Nucleus accumbens (tissue), 56 donors: ENCODE results near the gene TLDC2.
"Not testable (repeated sequence)": the region's sequence is repeated elsewhere in the genome, so short reads cannot be mapped to it uniquely, and the experiment has no call there.

Experiments
- DNase-seq, 56 donors: peaks; one replicate each; lab custom pipeline; 2025; lab: John Stamatoyannopoulos, UW

The TLDC2 gene

GRCh38 chr20:36893801-36894200 is 17.9 kb downstream of the TLDC2 start:
- no peak for DNase-seq

GRCh38 chr20:36895036-36895435 is 19.1 kb downstream of the TLDC2 start:
- no peak for DNase-seq

GRCh38 chr20:36904690-36905089 is 28.8 kb downstream of the TLDC2 start:
- DNase-seq = no peak

- DNase-seq = not testable (repeated sequence)
Measured at GRCh38 chr20:36905566-36905965, 29.6 kb downstream of the TLDC2 start.

- DNase-seq = not testable (repeated sequence)
Measured at GRCh38 chr20:36906086-36906485, 30.1 kb downstream of the TLDC2 start.

- no peak for DNase-seq
Measured at GRCh38 chr20:36908603-36909002, 32.7 kb downstream of the TLDC2 start.

- no peak for DNase-seq
Measured at GRCh38 chr20:36916199-36916598, 40.3 kb downstream of the TLDC2 start.

GRCh38 chr20:36917240-36917639 is 41.3 kb downstream of the TLDC2 start:
- no peak for DNase-seq

GRCh38 chr20:36917943-36918342 is 42.0 kb downstream of the TLDC2 start:
- no peak for DNase-seq

- peak in 10 of 56 donors; percentile 1 to 34 (median 8) for DNase-seq
Measured at GRCh38 chr20:36919715-36920333, 43.9 kb downstream of the TLDC2 start.

- DNase-seq = no peak
Measured at GRCh38 chr20:36920334-36920730, 44.4 kb downstream of the TLDC2 start.

GRCh38 chr20:36924167-36925045 is 48.5 kb downstream of the TLDC2 start:
- DNase-seq = no peak

GRCh38 chr20:36925234-36925633 is 49.3 kb downstream of the TLDC2 start:
- no peak for DNase-seq

GRCh38 chr20:36926653-36927200 is 50.8 kb downstream of the TLDC2 start:
- DNase-seq = no peak

GRCh38 chr20:36927704-36928103 is 51.8 kb downstream of the TLDC2 start:
- no peak for DNase-seq

GRCh38 chr20:36929290-36929689 is 53.4 kb downstream of the TLDC2 start:
- no peak for DNase-seq

- no peak for DNase-seq
Measured at GRCh38 chr20:36929691-36930090, 53.8 kb downstream of the TLDC2 start.

- not testable (repeated sequence) for DNase-seq
Measured at GRCh38 chr20:36932067-36932466, 56.1 kb downstream of the TLDC2 start.

GRCh38 chr20:36932476-36933426 is 56.8 kb downstream of the TLDC2 start:
- no peak for DNase-seq

GRCh38 chr20:36933571-36933970 is 57.6 kb downstream of the TLDC2 start:
- not testable (repeated sequence) for DNase-seq
